8988T (cell line): ENCODE results near the gene SLC34A1.
"Not testable (repeated sequence)": the region's sequence is repeated elsewhere in the genome, so short reads cannot be mapped to it uniquely, and the experiment has no call there.

Source experiments
- DNase-seq: peaks from one replicate; pipeline ENCODE4 v3.0.0; 2011

The SLC34A1 gene, protein sequence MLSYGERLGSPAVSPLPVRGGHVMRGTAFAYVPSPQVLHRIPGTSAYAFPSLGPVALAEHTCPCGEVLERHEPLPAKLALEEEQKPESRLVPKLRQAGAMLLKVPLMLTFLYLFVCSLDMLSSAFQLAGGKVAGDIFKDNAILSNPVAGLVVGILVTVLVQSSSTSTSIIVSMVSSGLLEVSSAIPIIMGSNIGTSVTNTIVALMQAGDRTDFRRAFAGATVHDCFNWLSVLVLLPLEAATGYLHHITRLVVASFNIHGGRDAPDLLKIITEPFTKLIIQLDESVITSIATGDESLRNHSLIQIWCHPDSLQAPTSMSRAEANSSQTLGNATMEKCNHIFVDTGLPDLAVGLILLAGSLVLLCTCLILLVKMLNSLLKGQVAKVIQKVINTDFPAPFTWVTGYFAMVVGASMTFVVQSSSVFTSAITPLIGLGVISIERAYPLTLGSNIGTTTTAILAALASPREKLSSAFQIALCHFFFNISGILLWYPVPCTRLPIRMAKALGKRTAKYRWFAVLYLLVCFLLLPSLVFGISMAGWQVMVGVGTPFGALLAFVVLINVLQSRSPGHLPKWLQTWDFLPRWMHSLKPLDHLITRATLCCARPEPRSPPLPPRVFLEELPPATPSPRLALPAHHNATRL

DNA sequence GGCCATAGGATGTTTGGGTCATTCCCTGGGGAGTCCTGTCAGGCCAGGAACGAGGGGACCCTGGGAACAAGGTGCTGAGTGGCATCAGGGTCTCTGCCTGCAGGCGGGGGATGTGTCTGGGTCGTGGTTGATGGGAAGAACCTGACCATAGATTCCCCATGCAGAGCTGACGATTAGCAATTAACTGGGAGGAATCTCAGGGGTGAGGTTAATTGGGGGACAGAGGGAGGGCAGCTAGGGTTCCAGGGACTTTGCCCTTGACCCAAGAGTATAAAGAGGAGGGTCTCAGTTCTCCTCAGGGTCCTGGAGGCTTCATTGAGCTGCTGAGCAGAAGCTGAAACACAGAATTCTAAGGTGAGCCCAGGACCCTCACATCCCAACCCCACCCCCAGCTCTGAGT is at the start of gene SLC34A1:
SLC34A1 (plus strand) TSS at position 301 of the 400 bp plus-strand sequence. CDS start 1,308 bp downstream, outside the sequence.
- DNase-seq, result no peak

DNA sequence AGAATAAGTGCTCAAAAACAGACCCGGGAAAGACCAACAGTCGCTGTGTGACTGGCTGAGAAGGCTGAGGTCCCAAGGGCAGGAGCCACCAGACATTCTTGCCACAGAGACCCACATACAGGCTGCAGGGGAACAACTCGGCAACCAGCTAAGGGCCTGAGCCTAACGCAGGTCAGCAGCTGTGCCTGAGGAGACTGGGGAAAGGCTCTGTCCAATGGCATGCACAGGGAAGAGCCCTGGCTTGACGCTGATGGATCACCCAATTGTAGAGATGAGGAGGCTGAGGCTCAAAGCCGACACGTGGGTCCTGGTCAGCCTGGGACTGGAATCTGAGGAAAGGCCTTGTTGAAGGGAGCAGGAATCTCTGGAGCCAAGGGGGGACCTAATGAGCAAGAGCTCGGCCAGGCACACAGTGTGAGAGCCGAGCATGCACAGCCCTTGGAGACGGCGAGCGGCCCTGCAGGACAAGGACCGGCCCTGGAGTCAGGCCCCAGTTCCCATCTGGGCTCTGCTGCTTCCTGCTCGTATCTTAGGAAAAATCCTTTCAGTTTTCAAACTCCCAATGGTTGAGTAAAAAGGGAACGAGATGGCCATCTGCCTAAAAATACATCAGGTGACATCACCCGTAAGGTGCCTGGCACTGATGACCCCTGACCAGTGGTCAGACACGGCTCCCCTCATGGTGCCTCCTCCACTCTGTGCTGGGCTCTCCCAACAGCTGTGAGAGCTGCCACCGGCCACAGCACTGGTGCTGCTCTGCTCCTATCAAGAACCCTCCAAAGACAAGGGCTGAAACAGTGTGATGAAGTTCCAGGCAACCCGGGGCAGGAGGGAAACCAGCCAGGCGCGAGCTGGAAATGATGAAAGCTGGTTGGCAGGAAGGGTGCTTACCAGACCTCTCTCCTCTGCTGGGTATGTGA is 49.2 kb upstream of the SLC34A1 start:
- no peak for DNase-seq

DNA sequence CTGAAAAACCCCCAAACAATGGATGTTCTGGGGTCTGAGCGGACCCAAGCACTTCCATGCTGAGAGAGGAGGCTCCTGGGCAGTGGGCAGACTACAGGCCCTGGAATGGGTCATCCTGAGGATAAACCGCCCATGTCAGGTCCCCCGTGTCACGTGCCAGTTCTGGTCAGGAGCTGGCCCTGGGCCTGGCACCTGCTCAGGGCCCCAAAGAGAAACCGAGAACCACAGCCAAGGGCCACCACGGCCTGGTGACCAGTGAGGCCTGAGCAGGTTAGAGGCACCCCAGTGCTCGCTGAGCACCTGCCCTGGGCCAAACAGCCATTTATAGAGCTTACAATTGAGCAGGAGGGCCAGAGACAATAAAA is 48.6 kb upstream of the SLC34A1 start:
- no peak for DNase-seq

DNA sequence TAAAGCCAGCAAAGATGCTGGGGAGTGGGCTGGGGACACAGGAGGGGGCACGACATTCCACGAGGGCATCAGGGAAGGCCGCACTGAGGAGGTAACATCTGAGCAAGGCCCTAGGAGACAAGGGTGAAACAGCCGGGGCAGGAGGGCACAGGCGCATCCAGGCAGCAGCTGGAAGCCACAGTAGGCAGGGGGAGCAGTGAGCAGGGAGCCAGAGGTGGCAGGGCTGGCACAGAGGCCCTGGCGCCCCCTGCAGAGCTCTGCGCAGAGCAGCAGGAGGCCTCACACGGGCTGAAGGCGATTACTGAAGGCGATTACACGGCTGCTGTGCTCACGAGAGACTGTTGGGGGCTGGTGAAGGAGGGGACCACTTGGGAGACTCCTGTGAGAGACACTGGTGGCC is 48.1 kb upstream of the SLC34A1 start:
- DNase-seq, result peak; percentile 83

DNA sequence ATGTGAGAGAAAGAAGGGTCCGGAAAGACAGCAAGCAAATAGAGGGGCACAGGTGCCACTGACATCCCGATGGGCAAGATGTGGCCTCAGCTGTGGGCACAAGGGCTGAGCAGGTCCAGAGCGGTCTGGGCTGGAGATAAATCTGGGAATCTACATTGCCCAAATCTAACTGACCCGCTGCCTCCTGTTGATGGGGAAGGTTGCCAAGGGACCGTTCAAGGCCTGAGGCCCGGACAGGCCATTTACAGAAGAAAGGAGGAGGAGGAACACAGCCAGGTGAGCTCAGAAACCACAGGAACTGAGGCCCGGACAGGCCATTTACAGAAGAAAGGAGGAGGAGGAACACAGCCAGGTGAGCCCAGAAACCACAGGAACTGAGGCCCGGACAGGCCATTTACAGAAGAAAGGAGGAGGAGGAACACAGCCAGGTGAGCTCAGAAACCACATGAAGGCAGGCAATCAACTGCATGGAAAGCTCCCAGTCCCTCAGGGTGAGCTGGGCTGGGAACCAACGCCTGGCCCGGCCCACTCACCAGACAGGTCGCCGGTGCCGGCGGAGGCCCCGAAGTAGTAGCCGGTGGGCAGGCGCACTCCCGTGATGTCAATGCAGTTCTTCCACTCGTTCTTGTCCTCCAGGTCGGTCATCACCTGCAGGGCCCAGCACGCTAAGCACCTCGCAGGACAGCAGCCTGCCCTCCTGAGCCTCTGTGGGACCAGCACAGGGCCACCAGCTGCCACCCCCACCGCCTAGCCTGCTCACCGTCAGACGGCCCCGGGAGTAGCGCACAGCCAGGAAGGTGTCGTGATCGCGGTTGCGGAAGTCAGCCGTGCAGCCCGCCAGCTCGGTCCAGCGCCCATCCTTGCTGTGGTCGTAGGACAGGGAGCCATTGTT is 47.4 kb upstream of the SLC34A1 start:
- DNase-seq, result no peak

DNA sequence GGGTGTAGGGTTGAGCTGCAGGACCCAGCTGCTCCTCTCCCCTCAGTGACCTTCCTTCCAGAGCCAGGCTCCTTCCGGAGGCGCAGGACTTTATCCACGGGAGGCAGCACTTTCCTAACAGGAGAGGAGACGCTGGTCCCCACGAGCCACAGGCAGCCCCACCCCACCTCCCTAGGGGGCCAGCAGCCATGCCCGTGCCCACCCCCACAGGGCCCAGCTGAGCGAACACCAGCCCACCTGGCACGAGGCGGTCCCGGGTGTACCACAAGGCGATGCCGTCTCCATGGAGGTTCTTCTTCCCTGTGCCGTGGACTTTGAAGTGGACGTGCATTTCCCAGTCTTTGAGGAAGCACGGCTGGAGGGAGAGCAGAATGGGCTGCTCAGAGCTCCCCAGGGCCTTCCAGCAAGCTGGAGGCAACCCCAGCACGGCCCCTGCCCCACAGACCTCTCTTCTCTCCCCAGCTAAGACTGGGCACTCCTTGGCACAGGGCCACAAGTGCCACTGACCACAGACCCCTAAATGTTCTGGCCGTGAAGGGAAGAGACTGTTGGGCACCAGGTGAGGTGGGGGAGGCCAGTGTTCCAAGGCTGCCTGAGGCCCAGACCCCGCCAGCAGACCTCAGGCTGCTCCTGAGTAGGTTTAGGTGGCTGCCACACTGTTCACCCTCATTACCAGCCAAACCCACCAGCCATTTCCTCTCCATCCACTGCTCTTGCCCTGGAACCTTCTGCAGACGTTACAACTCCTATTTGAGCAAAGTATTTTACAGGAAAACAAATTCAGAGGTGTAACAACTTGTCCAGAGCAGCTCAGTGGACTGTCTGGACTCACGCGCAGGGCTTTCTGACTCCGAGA is 45.8 kb upstream of the SLC34A1 start:
- no peak for DNase-seq

DNA sequence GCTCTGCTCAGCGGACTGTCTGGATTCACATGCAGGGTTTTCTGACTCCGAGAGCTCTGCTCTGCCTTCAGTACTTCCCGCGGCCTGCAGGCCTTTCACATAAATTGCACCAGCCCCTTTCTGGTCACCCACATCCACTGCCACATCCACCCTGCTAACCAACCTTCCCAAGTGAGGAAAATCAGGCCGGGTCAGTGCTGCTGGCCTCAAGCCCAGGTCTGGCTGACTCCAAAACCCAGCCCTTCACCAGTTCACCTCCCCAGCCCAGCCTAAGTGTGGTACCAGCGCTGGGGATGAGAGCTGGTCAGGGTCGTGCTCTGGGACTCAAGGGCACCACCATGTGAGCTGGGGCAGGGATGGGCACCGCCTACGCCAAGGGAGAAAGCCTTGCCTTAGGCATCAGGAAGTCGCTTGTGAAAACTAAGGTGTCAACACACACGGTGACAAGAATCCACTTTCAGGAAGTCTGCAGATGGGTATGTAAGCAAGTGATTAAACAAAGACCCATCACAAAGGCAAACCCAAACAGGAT is 45.1 kb upstream of the SLC34A1 start:
- no peak for DNase-seq

DNA sequence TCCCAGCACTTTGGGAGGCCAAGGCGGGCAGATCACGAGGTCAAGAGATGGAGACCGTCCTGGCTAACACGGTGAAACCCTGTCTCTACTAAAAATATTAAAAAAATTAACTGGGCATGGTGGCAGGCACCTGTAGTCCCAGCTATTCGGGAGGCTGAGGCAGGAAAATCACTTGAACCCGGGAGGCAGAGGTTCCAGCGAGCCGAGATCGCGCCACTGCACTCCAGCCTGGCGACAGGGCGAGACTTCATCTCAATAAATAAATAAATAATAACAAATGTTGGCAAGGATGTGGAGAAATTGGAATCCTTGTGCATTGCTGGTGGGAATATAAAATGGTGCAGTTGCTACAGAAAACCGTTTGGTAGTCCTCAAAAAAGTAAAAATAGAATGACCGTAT is 41.2 kb upstream of the SLC34A1 start:
- not testable (repeated sequence) for DNase-seq

DNA sequence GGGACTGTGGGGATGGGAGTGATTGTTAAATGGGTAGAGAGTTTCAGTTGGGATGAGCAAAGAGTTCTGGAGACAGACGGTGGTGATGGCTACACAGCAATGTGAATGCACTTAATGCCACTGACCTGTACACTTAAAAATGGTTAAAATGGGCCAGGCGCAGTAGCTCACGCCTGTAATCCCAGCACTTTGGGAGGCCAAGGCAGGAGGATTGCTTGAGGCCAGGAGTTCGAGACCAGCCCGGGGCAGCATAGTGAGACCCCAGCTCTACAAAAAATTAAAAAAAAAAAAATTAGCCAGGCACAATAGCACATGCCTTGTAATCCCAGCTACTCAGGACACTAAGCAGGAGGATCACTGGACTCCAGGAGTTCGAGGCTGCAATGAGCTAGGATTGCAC is 40.5 kb upstream of the SLC34A1 start:
- no peak for DNase-seq

DNA sequence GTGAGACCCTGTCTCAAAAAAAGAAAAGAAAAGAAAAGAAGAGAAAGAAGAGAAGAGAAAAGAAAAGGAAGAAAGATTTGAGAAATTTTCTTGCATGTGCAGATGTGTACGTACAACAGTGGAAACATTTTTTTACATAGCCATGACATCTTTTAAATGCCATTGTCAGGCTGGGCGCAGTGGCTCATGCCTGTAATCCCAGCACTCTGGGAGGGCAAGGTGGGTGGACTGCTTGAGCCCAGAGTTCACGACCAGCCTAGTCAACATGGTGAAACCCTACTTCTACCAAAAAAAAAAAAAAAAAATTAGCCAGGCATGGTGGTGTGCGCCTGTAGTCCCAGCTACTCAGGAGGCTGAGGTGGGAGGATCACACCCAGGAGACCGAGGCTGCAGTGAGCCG is 39.3 kb upstream of the SLC34A1 start:
- DNase-seq, result no peak

DNA sequence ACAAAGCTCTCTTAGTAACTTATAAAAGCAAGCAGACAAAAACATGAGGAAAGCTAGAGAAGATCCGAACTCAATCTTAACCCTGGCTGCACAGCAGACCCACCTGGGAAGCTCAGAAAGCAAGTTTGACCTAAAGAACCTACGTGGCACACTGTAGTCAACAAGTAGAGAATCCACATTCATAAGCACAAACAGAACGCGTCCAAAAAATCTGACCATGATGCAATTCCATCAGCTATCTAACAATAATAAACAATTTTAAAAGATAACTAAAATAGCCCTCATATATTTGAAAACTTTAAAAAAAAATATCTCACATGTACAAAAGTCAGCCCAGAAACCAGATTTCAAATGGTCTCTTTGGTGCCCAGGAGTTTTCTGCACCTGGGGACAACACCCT is 37.4 kb upstream of the SLC34A1 start:
- DNase-seq, result no peak

DNA sequence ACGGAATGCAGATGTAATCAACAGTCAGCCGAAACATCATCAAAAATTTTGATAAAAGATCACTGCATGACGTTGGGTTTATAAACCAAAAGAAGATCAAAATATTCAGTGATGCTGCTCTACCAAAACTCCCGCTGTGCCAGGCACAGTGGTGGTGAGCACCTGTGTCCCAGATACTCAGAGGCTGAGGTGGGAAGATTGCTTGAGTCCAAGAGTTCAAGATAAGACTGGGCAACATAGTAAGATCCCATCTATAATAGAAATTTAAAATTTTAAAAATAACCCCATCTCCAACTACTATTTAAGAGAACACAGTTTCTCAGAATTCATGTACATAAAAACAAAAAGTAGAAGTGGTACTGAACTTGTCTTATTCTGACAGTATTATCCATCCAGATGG is 36.5 kb upstream of the SLC34A1 start:
- DNase-seq, result no peak

DNA sequence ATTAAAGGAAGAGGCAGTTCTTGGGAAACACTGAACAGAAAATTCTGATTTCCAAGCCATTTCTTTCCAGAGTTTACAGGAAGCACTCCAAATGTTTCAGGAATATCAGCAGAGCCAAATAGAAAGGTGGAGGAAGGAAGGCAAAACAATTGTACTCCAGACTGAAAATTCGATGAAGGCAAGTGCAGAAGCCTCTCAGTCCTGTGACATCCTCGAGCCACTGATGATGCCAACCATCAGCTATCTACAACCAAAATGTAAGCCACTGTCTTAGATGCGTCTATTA is 34.9 kb upstream of the SLC34A1 start:
- no peak for DNase-seq

DNA sequence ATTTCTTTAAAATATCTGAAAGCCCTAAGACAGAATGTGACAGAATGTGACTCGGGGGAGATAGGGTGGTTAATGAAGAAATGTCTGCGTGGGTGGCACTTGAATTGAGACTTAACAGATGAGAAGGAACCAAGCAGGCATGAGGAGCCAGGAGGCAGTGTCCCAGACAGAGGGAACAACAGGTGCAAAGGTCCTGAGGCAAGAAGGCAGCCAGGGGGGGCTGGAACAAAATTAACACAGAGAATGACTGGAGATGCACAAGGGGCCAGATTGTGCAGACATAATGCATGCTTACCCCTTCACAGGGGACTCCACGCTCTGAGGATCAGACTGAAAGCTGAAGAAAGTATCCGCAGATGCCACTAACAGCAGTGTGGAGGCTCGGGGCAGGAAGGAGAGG is 34.5 kb upstream of the SLC34A1 start:
- no peak for DNase-seq

DNA sequence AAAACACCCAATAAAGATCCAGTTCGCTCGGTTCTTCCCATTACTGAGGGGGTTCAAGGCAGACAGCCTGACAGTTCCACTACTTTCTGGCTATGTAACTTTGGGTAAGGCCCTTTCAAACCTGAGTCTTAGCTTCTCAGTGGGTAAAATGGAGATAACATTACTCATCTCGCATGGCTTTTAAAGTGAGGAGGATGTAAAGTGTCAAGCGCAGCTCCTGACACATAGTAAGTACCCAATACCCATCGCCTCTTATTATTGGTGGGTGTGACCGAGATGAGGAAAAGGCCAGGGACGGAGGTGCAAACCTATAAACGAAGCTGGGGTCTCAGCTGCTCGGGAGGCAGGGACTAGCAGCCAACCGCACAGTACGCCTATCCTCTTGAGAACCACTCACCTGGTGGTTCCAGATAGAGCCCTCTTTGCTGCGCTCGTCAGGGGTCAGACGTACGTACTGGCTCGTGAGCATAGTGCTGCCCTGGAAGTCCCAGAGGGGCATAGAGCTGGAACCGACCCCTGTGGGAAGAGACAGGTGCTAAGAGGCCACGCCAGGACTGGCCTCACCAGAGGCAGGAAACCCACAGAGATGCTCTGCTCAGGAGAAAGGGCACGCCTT is 33.4 kb upstream of the SLC34A1 start:
- DNase-seq, result no peak

DNA sequence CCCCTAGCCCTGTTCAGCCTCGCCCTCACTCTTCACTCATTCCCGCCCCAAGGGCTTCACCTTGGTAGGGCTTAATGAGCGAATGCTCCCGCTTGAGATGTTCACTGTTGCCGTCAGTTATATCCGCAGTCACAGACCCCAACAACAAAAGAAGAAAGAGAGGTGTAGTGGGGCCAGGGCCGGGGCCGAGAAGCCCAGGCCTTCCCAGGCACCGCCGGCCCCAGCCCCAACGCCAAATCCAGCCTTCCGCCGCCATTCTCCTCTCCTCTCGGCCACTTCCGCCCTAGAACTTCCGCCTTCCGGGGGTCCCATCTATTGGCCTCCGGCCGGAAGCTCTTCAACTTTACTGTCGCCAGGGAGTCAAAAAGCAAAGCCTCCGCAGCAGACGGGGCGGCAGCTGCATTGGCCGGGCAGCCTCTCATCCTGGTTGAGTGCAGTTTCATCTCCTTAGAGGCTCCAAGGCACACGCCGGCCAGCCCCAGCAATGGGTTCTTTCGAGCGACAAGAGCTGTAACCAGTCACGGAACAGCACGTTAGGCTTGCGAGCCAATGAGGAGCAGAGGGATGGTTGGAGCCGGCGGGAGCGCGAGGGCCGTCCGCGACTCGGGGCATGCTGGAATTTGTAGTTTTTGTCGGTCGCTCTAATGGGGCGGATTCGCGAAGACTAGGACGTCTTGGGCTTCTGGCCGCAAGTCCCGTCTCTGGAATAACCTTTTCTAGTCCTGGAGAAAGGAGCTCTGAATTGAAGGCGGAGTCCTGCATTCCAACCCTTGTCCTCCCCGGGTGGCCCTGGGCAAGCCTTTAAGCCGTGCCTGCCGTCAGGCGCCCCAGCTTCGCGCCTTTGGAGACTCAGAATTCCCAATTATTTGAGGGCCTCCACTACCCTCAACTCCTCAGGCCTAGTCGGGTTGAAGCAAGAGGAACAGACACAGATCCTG is 32.6 kb upstream of the SLC34A1 start, which contains the start of gene LMAN2:
LMAN2 (minus strand) TSS at position 277 of the 938 bp plus-strand sequence; CDS start at position 256, 21 bp downstream.
- peak; percentile 97 for DNase-seq

DNA sequence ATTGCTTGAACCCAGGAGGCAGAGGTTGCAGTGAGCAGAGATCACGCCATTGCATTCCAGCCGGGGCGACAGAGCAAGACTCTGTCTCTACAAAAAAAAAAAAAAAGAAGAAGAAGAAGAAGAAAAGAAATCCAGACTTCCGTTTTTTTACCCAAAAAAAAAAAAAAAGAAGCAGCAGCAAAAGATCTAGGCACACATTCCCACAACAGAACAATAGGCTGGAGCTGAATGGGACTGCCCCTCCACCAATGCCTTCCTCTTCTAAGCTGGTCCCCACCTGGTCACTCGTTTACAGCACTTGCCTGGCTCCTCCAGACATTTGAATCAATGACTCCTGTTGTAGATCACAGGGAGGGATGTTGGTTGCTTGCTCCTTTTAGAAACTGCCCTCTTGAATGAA is 31.1 kb upstream of the SLC34A1 start:
- DNase-seq, result no peak

DNA sequence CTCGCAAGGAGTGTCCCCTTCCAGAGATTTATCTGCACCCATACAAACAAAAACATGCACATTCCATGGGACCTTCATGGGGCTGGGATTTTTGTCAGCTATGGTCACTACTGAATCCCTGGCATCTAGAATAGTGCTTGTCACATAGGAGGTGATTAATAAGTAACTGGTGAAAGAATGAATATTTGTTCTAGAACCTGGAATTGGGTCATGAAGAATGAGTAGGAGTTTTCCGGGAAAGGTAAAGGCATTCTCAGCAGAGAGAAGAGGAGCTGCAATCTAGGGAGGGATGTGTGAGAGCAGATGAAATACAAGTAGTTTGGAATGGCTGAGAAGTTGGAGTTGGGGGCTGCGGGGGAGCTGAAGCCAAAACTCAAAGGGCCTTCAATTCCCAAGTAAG is 30.0 kb upstream of the SLC34A1 start:
- no peak for DNase-seq

DNA sequence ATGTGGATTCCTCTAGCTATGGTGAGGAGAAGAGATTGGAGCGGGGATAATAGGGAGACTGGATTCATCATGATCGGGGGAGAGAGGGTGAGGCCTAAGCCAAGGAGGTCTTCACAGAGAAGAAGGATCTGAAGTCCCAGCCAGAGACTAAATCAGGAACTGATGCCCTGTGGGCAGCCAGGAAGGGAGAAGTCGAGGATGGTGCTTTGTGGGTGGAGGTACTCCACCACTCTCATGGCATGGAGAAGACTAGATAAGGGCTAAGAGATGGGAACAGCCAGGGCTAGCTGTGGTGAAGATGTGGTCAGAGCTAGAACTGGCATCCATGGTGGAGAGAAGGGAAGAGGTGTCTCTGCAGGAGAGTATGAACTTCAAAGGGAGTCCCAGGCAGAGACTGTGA is 29.5 kb upstream of the SLC34A1 start:
- no peak for DNase-seq
